Choroid plexus epithelial cell (primary cell): ENCODE data around the gene TRIM8.

Source experiments
- DNase-seq: peaks from one replicate; pipeline ENCODE4 v3.0.0-alpha.2; 2010; ENCODE audit warnings: low read depth
- H3K4me3 ChIP-seq: 2 replicates; pipeline ENCODE4 v1.5.1; 2011; ENCODE audit warnings: low read depth, mild to moderate bottlenecking, control low read depth, low read length, moderate library complexity
- CTCF ChIP-seq: conservative IDR thresholded peaks from 2 replicates; pipeline ENCODE4 v1.5.1; 2011; ENCODE audit warnings: low read depth, mild to moderate bottlenecking, control low read depth, inconsistent platforms, low read length, moderate library complexity

TRIM8 gene

GRCh38 chr10:102633287-102633686, 11.0 kb upstream of the TRIM8 start:
- DNase-seq, result peak; percentile 58
- TF ChIP-seq CTCF, result no peak
- H3K4me3 ChIP-seq, result no peak overlapping the region

- DNase-seq, result no peak
- no peak for TF ChIP-seq CTCF
- H3K4me3 ChIP-seq, result no peak overlapping the region
Measured at GRCh38 chr10:102633848-102634247, 10.4 kb upstream of the TRIM8 start.

GRCh38 chr10:102634686-102635085, 9.6 kb upstream of the TRIM8 start:
- no peak for DNase-seq
- no peak overlapping the region for H3K4me3 ChIP-seq
- TF ChIP-seq CTCF, result no peak

- no peak overlapping the region for H3K4me3 ChIP-seq
- no peak for DNase-seq
- no peak for TF ChIP-seq CTCF
Measured at GRCh38 chr10:102635377-102635776, 8.9 kb upstream of the TRIM8 start.

GRCh38 chr10:102639537-102639936, 4.7 kb upstream of the TRIM8 start:
- H3K4me3 ChIP-seq, result no peak overlapping the region
- DNase-seq, result no peak
- TF ChIP-seq CTCF, result no peak

GRCh38 chr10:102641402-102641801, 2.9 kb upstream of the TRIM8 start:
- H3K4me3 ChIP-seq, result no peak overlapping the region
- DNase-seq, result no peak
- TF ChIP-seq CTCF, result no peak

GRCh38 chr10:102641880-102642735, 2.2 kb upstream of the TRIM8 start:
- TF ChIP-seq CTCF, result no peak
- peak; percentile 99 for DNase-seq
- peak overlapping the region; percentile 85 for H3K4me3 ChIP-seq
